HCT116 (cell line): Measurements from ENCODE around the gene NID2. TPM values are rescaled to one million over a fixed set of nuclear protein-coding genes. Genes with fewer than 3 reads are reported as not detected.

ENCODE experiments used
- ATAC-seq: fragments of 200-7000 bp; cut with Tn5 transposase; 2 replicates; pipeline ENCODE4 v1.9.1; 2020; ENCODE audit warnings: mild to moderate bottlenecking, moderate library complexity
- BruUV-seq: library from RNA; stranded (reverse); fragments of 400-500 nt; replicated peaks from 2 replicates; lab custom pipeline; 2021; lab: Mats Ljungman, UMichigan
- CTCF ChIA-PET: fragments of 300-600 bp; sonication (Branson Sonifier 250); formaldehyde crosslinking; loops from one replicate; lab custom pipeline; 2021; ENCODE audit warnings: antibody characterized with exemption; lab: Charles Lee
- POLR2A ChIA-PET: fragments of 300-600, 350-600 bp; sonication (Branson Sonifier 250); formaldehyde crosslinking; loops from one replicate; lab custom pipeline; 2021; ENCODE audit warnings: antibody characterized with exemption; lab: Charles Lee
- RAD21 ChIA-PET, 2 experiments: fragments of 300-600 bp; sonication (Branson Sonifier 250); formaldehyde crosslinking; loops; one replicate each; lab custom pipeline; 2023; ENCODE audit warnings: low total read pairs in 2 of 2; ENCODE audit not compliant: uncharacterized antibody in 2 of 2, unreplicated experiment in 2 of 2, low non-redundant PET in 1 of 2; lab: Charles Lee
- DNase-seq: peaks from one replicate; pipeline ENCODE4 v3.0.0-alpha.2; 2010; ENCODE audit warnings: low read depth, low spot score
- H2AFZ ChIP-seq: fragments of 200-600 bp; shearing (Covaris generic), sonication (generic); 2 replicates; pipeline ENCODE4 v1.6.1; 2017; ENCODE audit warnings: low read depth, mixed run types, mixed read lengths, antibody characterized with exemption, low read length; ENCODE audit not compliant: poor library complexity, severe bottlenecking
- H3K27ac ChIP-seq: 2 replicates; pipeline ENCODE4 v1.5.1; 2012; ENCODE audit warnings: low read depth, low read length
- H3K27me3 ChIP-seq: fragments of 200-600 bp; sonication (generic); 2 replicates; pipeline ENCODE4 v1.6.1; 2016; ENCODE audit warnings: mixed run types, low read length, mixed read lengths; ENCODE audit not compliant: insufficient read depth
- H3K36me3 ChIP-seq, 2 experiments: fragments of 200-500 bp in 1 of 2; fragments of 200-600 bp in 1 of 2; sonication (Bioruptor generic) in 1 of 2; sonication (generic) in 1 of 2; 2 replicates each; pipeline versions ENCODE4 v1.5.1 to v1.6.1; 2014 to 2016; ENCODE audit warnings: low read length in 2 of 2, inconsistent platforms in 1 of 2, mixed read lengths in 1 of 2, mixed run types in 1 of 2; ENCODE audit not compliant: insufficient read depth in 2 of 2, control insufficient read depth in 1 of 2
- H3K4me1 ChIP-seq, 2 experiments: fragments of 200-600 bp in 1 of 2; sonication (generic) in 1 of 2; 2 replicates each; pipeline versions ENCODE4 v1.5.1 to v1.6.1; 2012 to 2017; ENCODE audit warnings: low read length in 2 of 2, inconsistent platforms in 1 of 2, mild to moderate bottlenecking in 1 of 2, mixed read lengths in 1 of 2, mixed run types in 1 of 2, moderate library complexity in 1 of 2; ENCODE audit not compliant: insufficient read depth in 2 of 2, control insufficient read depth in 1 of 2
- H3K4me2 ChIP-seq: fragments of 200-600 bp; sonication (generic); 2 replicates; pipeline ENCODE4 v1.6.1; 2017; ENCODE audit warnings: mixed run types, low read length, mixed read lengths
- H3K4me3 ChIP-seq, 2 experiments: fragments of 200-600 bp in 1 of 2; sonication (generic) in 1 of 2; replicated peaks in 1 of 2; 2 replicates each; pipeline ENCODE4 v1.5.1; 2011 to 2016; ENCODE audit warnings: low read length in 2 of 2, control low read depth in 1 of 2, low read depth in 1 of 2, mild to moderate bottlenecking in 1 of 2, mixed read lengths in 1 of 2, mixed run types in 1 of 2
- H3K79me2 ChIP-seq: fragments of 200-600 bp; sonication (generic); 2 replicates; pipeline ENCODE4 v1.6.1; 2017; ENCODE audit warnings: mild to moderate bottlenecking, mixed run types, low read length, moderate library complexity, mixed read lengths; ENCODE audit not compliant: insufficient read depth
- H3K9ac ChIP-seq: fragments of 200-600 bp; sonication (generic); 2 replicates; pipeline ENCODE4 v1.6.1; 2016; ENCODE audit warnings: low read length, mixed read lengths
- H3K9me2 ChIP-seq: fragments of 200-600 bp; sonication (generic), shearing (Covaris generic); 2 replicates; pipeline ENCODE4 v1.6.1; 2017; ENCODE audit warnings: mixed run types, mild to moderate bottlenecking, moderate library complexity; ENCODE audit not compliant: insufficient read depth
- H3K9me3 ChIP-seq, 2 experiments: fragments of 200-500 bp in 1 of 2; fragments of 200-600 bp in 1 of 2; sonication (Bioruptor generic) in 1 of 2; sonication (generic) in 1 of 2; 2 replicates each; pipeline ENCODE4 v1.6.1; 2014 to 2017; ENCODE audit warnings: low read length in 2 of 2, mixed read lengths in 2 of 2, inconsistent platforms in 1 of 2, low read depth in 1 of 2, mild to moderate bottlenecking in 1 of 2, mixed run types in 1 of 2, moderate library complexity in 1 of 2; ENCODE audit not compliant: control insufficient read depth in 1 of 2, insufficient read depth in 1 of 2
- H4K20me1 ChIP-seq: fragments of 200-600 bp; sonication (generic), shearing (Covaris generic); 2 replicates; pipeline ENCODE4 v1.6.1; 2017; ENCODE audit warnings: mixed run types, mild to moderate bottlenecking, moderate library complexity; ENCODE audit not compliant: insufficient read depth
- CTCF ChIP-seq, 3 experiments: fragments of 200-600 bp in 1 of 3; sonication (generic) in 1 of 3; IDR thresholded peaks in 2 of 3; conservative IDR thresholded peaks in 1 of 3; 2 replicates each; pipeline ENCODE4 v1.5.1; 2012 to 2017; ENCODE audit warnings: low read depth in 2 of 3, low read length in 2 of 3, antibody characterized with exemption in 1 of 3, borderline replicate concordance in 1 of 3, control low read depth in 1 of 3, mild to moderate bottlenecking in 1 of 3, mixed read lengths in 1 of 3, mixed run types in 1 of 3, moderate library complexity in 1 of 3; ENCODE audit not compliant: insufficient read depth in 1 of 3
- EGR1 ChIP-seq: IDR thresholded peaks from 2 replicates; pipeline ENCODE4 v1.6.1; 2012; ENCODE audit warnings: low read depth
- EZH2 ChIP-seq: fragments of 200-600 bp; sonication (generic); IDR thresholded peaks from 2 replicates; pipeline ENCODE4 v1.6.1; 2017; ENCODE audit warnings: antibody characterized with exemption, mixed run types
- POLR2A ChIP-seq: IDR thresholded peaks from 2 replicates; pipeline ENCODE4 v1.7.0; 2011; ENCODE audit warnings: borderline replicate concordance; ENCODE audit not compliant: insufficient read depth, insufficient read length; ENCODE audit errors: extremely low read depth
- POLR2AphosphoS5 ChIP-seq: IDR thresholded peaks from 2 replicates; pipeline ENCODE4 v1.6.1; 2011; ENCODE audit warnings: mild to moderate bottlenecking, low read depth, low read length, moderate library complexity
- REST ChIP-seq: IDR thresholded peaks from 2 replicates; pipeline ENCODE4 v1.6.1; 2012; ENCODE audit warnings: low read depth
- SP1 ChIP-seq: IDR thresholded peaks from 2 replicates; pipeline ENCODE4 v1.6.1; 2012; ENCODE audit warnings: low read depth
- SRF ChIP-seq: IDR thresholded peaks from 2 replicates; pipeline ENCODE4 v1.6.1; 2012; ENCODE audit warnings: low read depth
- intact Hi-C: fragments of 100-400 bp; cut with micrococcal nuclease; formaldehyde crosslinking; loops from 2 replicates; pipeline ENCODE4 v1.10.0; 2022
- total RNA-seq: library from RNA; stranded (reverse); gene quantifications from one replicate; pipeline ENCODE4 v1.2.1, GENCODE V29; 2021; ENCODE audit not compliant: unreplicated experiment

Gene NID2
- total RNA-seq, 1 experiment from 2014 or later, result 0.84 TPM

- Histone ChIP-seq H3K4me3 (no peak overlapping the region), H3K9me2 (no peaks in the 10 kb centered on the region), H3K36me3 (no peaks in the 10 kb centered on the region), H3K9ac (no peak overlapping the region), H4K20me1 (no peaks in the 10 kb centered on the region), H3K79me2 (no peaks in the 10 kb centered on the region), H3K27ac (no peak overlapping the region), H3K4me2 (no peak overlapping the region), H3K4me1 (no peaks in the 10 kb centered on the region), H2AFZ (no peak overlapping the region), H3K9me3 (no peaks in the 10 kb centered on the region), H3K27me3 (peaks cover 16% of the 10 kb centered on the region; the same call in 1 of the 2 replicates)
- RAD21 ChIA-PET, result no interaction called here
- no peak for TF ChIP-seq POLR2AphosphoS5
- intact Hi-C loops, result no loop called here
- CTCF ChIA-PET, result no interaction called here
- no TSS peak for BruUV-seq
- ATAC-seq, result no peak
- POLR2A ChIA-PET, result no interaction called here
- DNase-seq, result no peak
Measured at GRCh38 chr14:52063052-52063462, 5.8 kb downstream of the NID2 start.

GRCh38 chr14:52061890-52062289 is 7.0 kb downstream of the NID2 start:
- RAD21 ChIA-PET, result no interaction called here
- intact Hi-C loops, result no loop called here
- Histone ChIP-seq H3K9me2 (no peaks in the 10 kb centered on the region), H3K4me2 (no peak overlapping the region), H3K4me3 (no peak overlapping the region)
- ATAC-seq, result no peak
- TF ChIP-seq EGR1, result no peak
- TF ChIP-seq, all 23 proteins: peak for 0
- no peak overlapping the region for H2AFZ ChIP-seq
- no peaks in the 10 kb centered on the region for H3K4me1 ChIP-seq
- DNase-seq, result no peak
- peaks cover 16% of the 10 kb centered on the region; the same call in 1 of the 2 replicates for H3K27me3 ChIP-seq
- H4K20me1 ChIP-seq, result no peaks in the 10 kb centered on the region
- no peak overlapping the region for H3K9ac ChIP-seq
- ChIA-PET CTCF (interaction anchor here (0.7 kb wide), 1 partner anchor 9 kb away, joined by 3 read pairs; no protein-coding TSS in a partner anchor), POLR2A (no interaction called here)
- H3K27ac ChIP-seq, result no peak overlapping the region
- H3K79me2 ChIP-seq, result no peaks in the 10 kb centered on the region
- no peaks in the 10 kb centered on the region for H3K9me3 ChIP-seq
- H3K36me3 ChIP-seq, result no peaks in the 10 kb centered on the region
- no TSS peak for BruUV-seq

GRCh38 chr14:52061390-52061789 is 7.5 kb downstream of the NID2 start:
- ChIA-PET POLR2A (no interaction called here), CTCF (no interaction called here), RAD21 (no interaction called here)
- Histone ChIP-seq H3K27ac (no peak overlapping the region), H3K9me3 (no peaks in the 10 kb centered on the region), H3K27me3 (peaks cover 16% of the 10 kb centered on the region; the same call in 1 of the 2 replicates), H3K9me2 (no peaks in the 10 kb centered on the region), H3K4me3 (no peak overlapping the region), H3K36me3 (no peaks in the 10 kb centered on the region), H2AFZ (no peak overlapping the region), H3K79me2 (no peaks in the 10 kb centered on the region), H3K9ac (no peak overlapping the region), H4K20me1 (no peaks in the 10 kb centered on the region), H3K4me2 (no peak overlapping the region), H3K4me1 (no peaks in the 10 kb centered on the region)
- BruUV-seq, result no TSS peak
- ATAC-seq (no peak), DNase-seq (no peak)
- intact Hi-C loops, result no loop called here
- no peak for TF ChIP-seq CTCF (IDR thresholded peaks at IDR 0.05 in 2 of 3, conservative IDR thresholded peaks at IDR 0.05 in 1 of 3; ENCODE audit: borderline replicate concordance in 1 of 3, insufficient read depth in 1 of 3, low read depth in 2 of 3, low read length in 2 of 3)
- TF ChIP-seq EGR1, result no peak
- TF ChIP-seq POLR2A, result no peak
- no peak for TF ChIP-seq REST
- no peak for TF ChIP-seq SRF
- TF ChIP-seq POLR2AphosphoS5, result no peak
- no peak for TF ChIP-seq EZH2
- no peak for TF ChIP-seq SP1
